ENCODE measurements around the gene PHACTR3. TPM values are rescaled to one million over a fixed set of nuclear protein-coding genes. Genes with fewer than 3 reads are reported as not detected.

Gene PHACTR3
- total RNA-seq, 1 donor from 2014 or later, result 0.06 TPM

DNA sequence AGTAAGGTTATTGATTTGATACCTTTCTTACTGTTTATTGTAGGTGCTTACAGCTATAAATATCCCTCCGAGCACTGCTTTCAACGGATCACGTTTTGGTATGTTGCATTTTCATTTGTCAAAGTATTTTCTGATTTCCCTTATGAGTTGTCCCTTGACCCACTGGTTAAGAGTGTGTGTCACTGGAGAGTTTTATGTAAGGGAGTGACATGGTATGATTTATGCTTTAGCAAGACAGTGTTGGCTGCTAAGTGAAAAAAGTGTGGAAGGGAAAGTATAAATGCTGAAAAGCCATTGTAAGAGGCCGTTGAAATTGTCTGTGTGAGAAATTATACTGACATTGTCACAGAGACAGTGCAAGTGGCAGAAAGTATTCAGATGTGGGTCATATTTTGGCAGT, 257.1 kb downstream of the PHACTR3 start:
- DNase-seq (ENCODE audit: low read depth), result no peak
- TF ChIP-seq, protein P1, sequence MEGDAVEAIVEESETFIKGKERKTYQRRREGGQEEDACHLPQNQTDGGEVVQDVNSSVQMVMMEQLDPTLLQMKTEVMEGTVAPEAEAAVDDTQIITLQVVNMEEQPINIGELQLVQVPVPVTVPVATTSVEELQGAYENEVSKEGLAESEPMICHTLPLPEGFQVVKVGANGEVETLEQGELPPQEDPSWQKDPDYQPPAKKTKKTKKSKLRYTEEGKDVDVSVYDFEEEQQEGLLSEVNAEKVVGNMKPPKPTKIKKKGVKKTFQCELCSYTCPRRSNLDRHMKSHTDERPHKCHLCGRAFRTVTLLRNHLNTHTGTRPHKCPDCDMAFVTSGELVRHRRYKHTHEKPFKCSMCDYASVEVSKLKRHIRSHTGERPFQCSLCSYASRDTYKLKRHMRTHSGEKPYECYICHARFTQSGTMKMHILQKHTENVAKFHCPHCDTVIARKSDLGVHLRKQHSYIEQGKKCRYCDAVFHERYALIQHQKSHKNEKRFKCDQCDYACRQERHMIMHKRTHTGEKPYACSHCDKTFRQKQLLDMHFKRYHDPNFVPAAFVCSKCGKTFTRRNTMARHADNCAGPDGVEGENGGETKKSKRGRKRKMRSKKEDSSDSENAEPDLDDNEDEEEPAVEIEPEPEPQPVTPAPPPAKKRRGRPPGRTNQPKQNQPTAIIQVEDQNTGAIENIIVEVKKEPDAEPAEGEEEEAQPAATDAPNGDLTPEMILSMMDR (conservative IDR thresholded peaks at IDR 0.05; ENCODE audit: low read depth, low read length), result no peak
- H3K4me3 ChIP-seq (ENCODE audit: low read depth, low read length), result no peak overlapping the region

DNA sequence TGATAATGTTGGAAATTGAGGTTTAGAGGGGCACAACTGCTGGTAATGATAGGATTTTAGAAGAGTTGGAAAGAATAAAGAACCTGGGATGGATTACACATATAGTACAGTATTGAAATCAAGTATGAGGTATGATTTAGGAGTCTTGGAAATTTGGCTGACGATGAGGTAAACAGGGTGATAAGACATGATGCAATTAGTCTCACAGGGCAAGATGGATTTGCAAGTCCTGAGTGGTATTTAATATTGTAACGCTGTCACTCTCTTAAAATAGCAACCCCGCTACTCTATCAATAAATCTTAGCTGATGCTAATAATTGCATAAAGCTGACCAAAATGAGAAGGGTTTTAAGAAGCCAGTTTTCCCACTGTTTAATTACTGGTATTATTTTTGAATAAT, 258.7 kb downstream of the PHACTR3 start:
- TF ChIP-seq, protein P1 (conservative IDR thresholded peaks at IDR 0.05; ENCODE audit: low read depth, low read length), result no peak
- no peak overlapping the region for H3K4me3 ChIP-seq (ENCODE audit: low read depth, low read length)
- DNase-seq (ENCODE audit: low read depth), result no peak

DNA sequence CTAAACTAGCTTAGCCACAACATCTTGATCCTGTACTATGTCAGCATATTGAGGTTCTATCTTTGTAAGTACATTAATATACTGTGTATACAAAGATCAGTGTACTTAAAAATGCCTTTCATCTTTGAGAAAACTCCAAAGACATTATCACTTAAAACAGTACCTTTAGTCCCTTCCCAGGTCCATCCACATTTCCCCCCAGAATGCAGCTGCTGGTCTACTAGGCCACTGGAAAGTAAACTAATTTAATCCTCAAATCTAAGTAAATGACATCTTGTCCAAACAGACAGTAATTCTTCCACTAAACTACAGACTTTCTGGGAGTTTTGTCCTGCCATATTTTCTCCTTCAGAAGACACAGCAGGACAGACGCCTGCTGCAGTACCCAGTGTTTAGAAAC, 260.4 kb downstream of the PHACTR3 start:
- DNase-seq (ENCODE audit: low read depth), result no peak
- TF ChIP-seq, protein P1 (conservative IDR thresholded peaks at IDR 0.05; ENCODE audit: low read depth, low read length), result no peak
- H3K4me3 ChIP-seq (ENCODE audit: low read depth, low read length), result no peak overlapping the region

DNA sequence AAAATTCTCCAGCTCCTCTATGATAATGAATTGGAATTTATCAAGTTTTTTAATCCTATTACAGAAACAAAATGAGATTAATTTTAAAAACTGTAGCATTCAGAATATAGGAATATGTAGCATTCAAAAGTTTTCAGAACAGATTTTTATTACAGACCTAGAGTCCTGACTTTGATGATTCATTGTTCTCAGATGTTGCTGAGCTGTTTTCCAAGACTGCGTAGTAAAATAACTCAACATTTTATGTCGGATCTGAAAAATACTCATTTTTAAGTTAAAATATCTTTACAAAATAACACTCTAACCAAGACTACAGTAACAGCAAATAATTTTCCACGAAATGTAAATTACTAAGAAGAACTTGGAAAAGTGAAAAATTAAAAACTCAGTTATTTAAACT, 262.0 kb downstream of the PHACTR3 start:
- DNase-seq (ENCODE audit: low read depth), result no peak
- TF ChIP-seq, protein P1 (conservative IDR thresholded peaks at IDR 0.05; ENCODE audit: low read depth, low read length), result no peak
- no peak overlapping the region for H3K4me3 ChIP-seq (ENCODE audit: low read depth, low read length)

DNA sequence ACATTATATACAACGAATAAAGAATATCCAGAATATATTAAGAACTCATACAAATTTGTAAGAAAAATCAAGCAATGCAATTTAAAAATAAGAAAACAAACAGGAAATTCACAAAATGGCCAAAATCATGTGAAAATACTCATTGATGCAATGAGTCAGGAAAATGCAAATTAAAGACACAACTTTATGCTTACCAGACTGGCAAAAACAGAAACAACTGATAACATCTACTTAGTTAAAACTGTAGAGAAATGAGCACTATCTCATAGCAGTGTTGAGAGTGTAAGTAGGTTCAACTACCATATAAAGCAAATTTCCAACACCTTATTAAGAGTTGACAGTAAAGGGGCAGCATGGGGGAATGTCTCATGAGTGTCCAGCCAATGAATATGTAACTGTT, 266.8 kb downstream of the PHACTR3 start:
- TF ChIP-seq, protein P1 (conservative IDR thresholded peaks at IDR 0.05; ENCODE audit: low read depth, low read length), result no peak
- H3K4me3 ChIP-seq (ENCODE audit: low read depth, low read length), result no peak overlapping the region
- DNase-seq (ENCODE audit: low read depth), result no peak

DNA sequence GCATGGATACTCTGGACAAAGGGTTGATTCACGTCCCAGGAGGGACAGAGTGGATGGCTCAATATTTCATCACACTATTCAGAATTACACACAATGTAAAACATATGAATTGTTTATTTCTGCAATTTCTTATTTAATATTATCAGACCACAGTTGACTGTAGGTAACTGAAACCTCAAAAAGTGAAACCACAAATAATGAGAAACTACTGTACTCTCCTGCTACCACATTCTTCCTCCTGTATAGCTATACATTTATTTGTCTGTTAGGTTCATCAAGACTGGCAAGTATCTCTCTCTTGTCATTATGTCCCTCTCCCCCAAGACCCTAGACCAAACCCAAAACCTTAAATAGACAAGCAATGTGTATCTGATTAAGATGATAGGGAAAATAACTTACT, 269.1 kb downstream of the PHACTR3 start:
- no peak for DNase-seq (ENCODE audit: low read depth)
- H3K4me3 ChIP-seq (ENCODE audit: low read depth, low read length), result no peak overlapping the region
- TF ChIP-seq, protein P1 (conservative IDR thresholded peaks at IDR 0.05; ENCODE audit: low read depth, low read length), result no peak

DNA sequence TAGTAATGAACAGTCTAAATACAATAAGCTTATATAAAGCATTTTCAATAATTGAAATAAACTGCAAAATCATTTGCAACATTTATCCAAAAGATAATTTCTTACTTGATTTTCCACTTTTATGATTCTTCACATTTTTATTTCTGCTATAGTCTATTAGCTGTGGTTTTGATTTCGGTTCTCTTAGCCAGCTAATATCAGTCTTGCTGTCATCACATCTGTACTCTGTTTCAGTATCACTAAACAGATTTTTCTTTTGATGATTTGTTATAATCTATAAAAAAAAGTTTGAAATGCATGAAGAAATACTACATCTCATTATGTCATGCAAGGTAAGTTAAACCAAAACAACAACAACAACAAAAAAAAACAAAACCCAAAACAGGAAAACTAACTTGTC, 275.9 kb downstream of the PHACTR3 start:
- TF ChIP-seq, protein P1 (conservative IDR thresholded peaks at IDR 0.05; ENCODE audit: low read depth, low read length), result no peak
- DNase-seq (ENCODE audit: low read depth), result no peak
- H3K4me3 ChIP-seq (ENCODE audit: low read depth, low read length), result no peak overlapping the region
